ENCODE data around the gene HRH4. TPM values are rescaled to one million over a fixed set of nuclear protein-coding genes. Genes with fewer than 3 reads are reported as not detected.

Gene HRH4
- total RNA-seq, 1 experiment from 2014 or later, result not detected

- peak; percentile 65 for DNase-seq
Observed at GRCh38 chr18:24514439-24514838, 54.0 kb downstream of the HRH4 start.

GRCh38 chr18:24515721-24516120, 55.3 kb downstream of the HRH4 start:
- H3K27me3 ChIP-seq (ENCODE audit: control insufficient read depth, insufficient read depth, low read length), result no peaks in the 10 kb centered on the region
- no peaks in the 10 kb centered on the region for H3K36me3 ChIP-seq (replicated peaks; ENCODE audit: control insufficient read depth, insufficient read depth, low read length)
- H3K4me3 ChIP-seq (ENCODE audit: insufficient read depth, low read depth, low read length), result no peak overlapping the region
- no peak for DNase-seq

More at GRCh38 chr18:24514439-24514838, 54.0 kb downstream of the HRH4 start:
- no peaks in the 10 kb centered on the region for H3K36me3 ChIP-seq (replicated peaks; ENCODE audit: control insufficient read depth, insufficient read depth, low read length)
- no peaks in the 10 kb centered on the region for H3K27me3 ChIP-seq (ENCODE audit: control insufficient read depth, insufficient read depth, low read length)
- no peak overlapping the region for H3K4me3 ChIP-seq (ENCODE audit: insufficient read depth, low read depth, low read length)

- no peaks in the 10 kb centered on the region for H3K27me3 ChIP-seq (ENCODE audit: control insufficient read depth, insufficient read depth, low read length)
- H3K4me3 ChIP-seq (ENCODE audit: insufficient read depth, low read depth, low read length), result no peak overlapping the region
- no peaks in the 10 kb centered on the region for H3K36me3 ChIP-seq (replicated peaks; ENCODE audit: control insufficient read depth, insufficient read depth, low read length)
- DNase-seq, result no peak
Observed at GRCh38 chr18:24516261-24516660, 55.8 kb downstream of the HRH4 start.

- no peak overlapping the region for H3K4me3 ChIP-seq (ENCODE audit: insufficient read depth, low read depth, low read length)
- no peaks in the 10 kb centered on the region for H3K36me3 ChIP-seq (replicated peaks; ENCODE audit: control insufficient read depth, insufficient read depth, low read length)
- H3K27me3 ChIP-seq (ENCODE audit: control insufficient read depth, insufficient read depth, low read length), result no peaks in the 10 kb centered on the region
- no peak for DNase-seq
Observed at GRCh38 chr18:24517554-24517953, 57.1 kb downstream of the HRH4 start.

GRCh38 chr18:24518596-24518995, 58.2 kb downstream of the HRH4 start:
- no peak overlapping the region for H3K4me3 ChIP-seq (ENCODE audit: insufficient read depth, low read depth, low read length)
- DNase-seq, result no peak
- H3K27me3 ChIP-seq (ENCODE audit: control insufficient read depth, insufficient read depth, low read length), result no peaks in the 10 kb centered on the region
- H3K36me3 ChIP-seq (replicated peaks; ENCODE audit: control insufficient read depth, insufficient read depth, low read length), result no peaks in the 10 kb centered on the region

Other genes with a start within 250 kb of the HRH4 start
- 48.3 and 58.5 TPM in 2 replicates for gene OSBPL1A, start 62.8 kb upstream of the HRH4 start, total RNA-seq (2014; rRNA removed; shearing (Covaris generic))
- gene IMPACT, start 34.0 kb upstream of the HRH4 start, total RNA-seq (2014; rRNA removed; shearing (Covaris generic)), result 27.8 and 41.8 TPM in 2 replicates